Inflammatory macrophage treated with lipopolysaccharide for 1 hour (primary cell): ENCODE data around the gene TRMT44.

Source experiments
- DNase-seq, 2 donors: peaks; one replicate each; pipeline ENCODE4 v3.0.0-alpha.2; 2020 to 2022

The TRMT44 gene

GRCh38 chr4:8516061-8516573 lies 75.5 kb downstream of the TRMT44 start:
- no peak for DNase-seq

- DNase-seq = no peak
These were observed 76.5 kb downstream of the TRMT44 start for GRCh38 chr4:8516996-8517550.

GRCh38 chr4:8517946-8518345 lies 77.4 kb downstream of the TRMT44 start:
- DNase-seq = no peak

- DNase-seq = no peak
These were observed 81.9 kb downstream of the TRMT44 start for GRCh38 chr4:8522160-8523120.

GRCh38 chr4:8523175-8523574 lies 82.6 kb downstream of the TRMT44 start:
- no peak for DNase-seq

GRCh38 chr4:8523766-8524165 lies 83.2 kb downstream of the TRMT44 start:
- no peak for DNase-seq

- DNase-seq = no peak
These were observed 84.2 kb downstream of the TRMT44 start for GRCh38 chr4:8524595-8525382.

GRCh38 chr4:8525383-8526120 lies 85.0 kb downstream of the TRMT44 start:
- DNase-seq = no peak
